Middle frontal gyrus (tissue), 1 donor: ENCODE measurements around the gene EXO1.
"Not testable (repeated sequence)": the region's sequence is repeated elsewhere in the genome, so short reads cannot be mapped to it uniquely, and the experiment has no call there.

Experiments
- DNase-seq: peaks from one replicate; pipeline ENCODE4 v3.0.0-alpha.2; 2015; ENCODE audit warnings: low spot score; ENCODE audit errors: extremely low spot score

The EXO1 gene

DNA sequence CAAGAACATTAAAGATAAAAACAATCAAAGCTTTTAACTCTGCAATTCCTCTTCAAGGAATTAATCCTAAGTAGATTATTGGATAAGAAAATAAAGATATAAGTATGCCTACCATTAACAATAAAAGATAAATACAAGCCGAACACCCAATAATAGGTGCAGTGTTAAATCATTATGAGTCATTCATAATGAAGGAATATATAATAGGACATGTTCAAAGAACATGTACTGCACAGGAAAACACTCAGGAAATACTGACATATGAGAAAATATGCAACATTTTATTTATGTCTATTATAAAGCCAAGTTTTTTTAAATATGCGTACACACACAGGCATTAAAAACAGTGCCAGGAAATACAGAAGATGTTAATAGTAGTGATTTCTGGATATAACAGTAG, 11.1 kb upstream of the EXO1 start:
- no peak for DNase-seq

DNA sequence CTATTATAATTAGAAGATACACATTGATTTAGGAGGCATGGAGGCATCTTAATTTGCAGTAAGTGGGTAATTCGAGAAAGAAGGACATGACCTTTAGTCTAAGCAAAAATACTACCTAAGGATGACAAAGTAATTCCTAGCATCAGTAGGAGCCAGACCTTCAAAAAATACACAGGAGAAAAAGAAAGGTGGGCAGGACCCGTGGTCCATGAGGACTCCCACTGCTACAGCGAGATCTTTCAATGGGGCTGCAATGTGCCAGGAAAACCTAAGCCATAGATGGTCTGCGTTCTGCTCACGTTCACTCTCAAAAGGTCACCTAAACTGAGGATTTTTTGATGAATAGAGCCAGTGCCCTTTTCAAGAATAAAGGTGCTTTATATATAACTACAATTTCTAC, 10.6 kb upstream of the EXO1 start:
- DNase-seq = no peak

DNA sequence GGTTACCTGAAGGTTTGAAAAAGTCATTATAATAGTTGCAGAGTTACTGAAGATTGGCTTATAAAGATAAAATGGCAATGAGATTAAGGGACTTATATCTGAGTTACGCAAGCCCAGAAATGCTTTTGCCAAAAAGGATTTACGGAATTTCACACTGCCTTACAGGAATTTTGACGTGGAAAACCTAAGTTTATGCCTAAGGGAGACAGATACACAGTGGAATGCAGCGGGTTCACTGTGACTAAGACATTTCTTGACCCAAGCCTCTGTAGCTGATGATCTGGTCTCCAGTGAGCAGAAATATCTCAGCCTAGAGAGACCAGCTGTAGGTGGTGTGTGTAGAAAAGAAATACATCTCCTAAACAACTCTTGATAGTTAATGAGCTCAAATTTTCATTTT, 10.1 kb upstream of the EXO1 start:
- DNase-seq = no peak

DNA sequence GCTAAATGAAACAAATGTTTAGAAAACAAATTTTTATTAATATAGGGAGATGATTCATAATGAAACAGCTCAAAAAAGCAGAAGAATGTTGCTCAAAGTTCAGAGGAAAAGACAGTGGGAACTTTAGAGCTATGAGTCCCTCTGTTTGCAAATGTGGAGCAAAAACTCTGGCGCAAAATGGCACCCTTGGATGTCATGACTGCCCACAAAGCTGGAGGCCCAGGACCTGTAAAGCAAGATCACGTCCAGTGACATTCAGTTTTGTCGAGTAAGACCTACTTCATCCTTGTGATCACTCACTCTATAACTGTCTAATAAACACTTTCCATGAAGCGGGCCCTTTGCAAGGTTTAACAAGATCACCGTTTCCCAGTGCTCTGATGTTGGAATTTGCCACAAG, 9.1 kb upstream of the EXO1 start:
- no peak for DNase-seq

DNA sequence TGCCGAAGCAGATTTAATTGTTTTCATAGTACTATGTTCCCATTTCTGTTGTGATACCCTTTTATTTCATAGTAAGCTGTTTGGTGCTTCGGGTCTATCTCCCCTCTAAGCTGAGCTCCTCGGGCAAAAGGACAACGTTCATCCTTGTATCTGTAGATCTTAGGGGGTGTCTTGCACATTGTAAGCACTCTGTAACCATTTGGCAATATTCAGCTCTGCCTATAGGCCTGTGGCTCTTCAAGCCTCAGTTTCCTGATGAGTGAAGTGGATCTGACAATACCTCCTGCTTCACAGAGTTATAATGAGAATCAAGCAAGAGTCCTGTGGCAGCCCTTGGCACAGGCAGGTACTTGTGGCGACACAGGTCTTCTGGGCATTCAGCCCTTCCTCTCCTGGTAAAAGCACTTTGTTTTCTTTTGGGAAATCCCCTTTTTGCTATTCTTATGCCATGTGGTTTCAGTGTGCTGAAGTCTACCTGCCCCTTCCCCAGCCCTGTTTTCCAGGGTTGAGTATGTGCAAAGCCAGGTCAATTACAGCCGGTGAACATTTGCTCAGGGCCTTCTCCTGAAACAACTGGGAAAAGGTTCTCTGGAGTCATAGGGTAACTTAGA, 8.5 kb upstream of the EXO1 start:
- DNase-seq = no peak

DNA sequence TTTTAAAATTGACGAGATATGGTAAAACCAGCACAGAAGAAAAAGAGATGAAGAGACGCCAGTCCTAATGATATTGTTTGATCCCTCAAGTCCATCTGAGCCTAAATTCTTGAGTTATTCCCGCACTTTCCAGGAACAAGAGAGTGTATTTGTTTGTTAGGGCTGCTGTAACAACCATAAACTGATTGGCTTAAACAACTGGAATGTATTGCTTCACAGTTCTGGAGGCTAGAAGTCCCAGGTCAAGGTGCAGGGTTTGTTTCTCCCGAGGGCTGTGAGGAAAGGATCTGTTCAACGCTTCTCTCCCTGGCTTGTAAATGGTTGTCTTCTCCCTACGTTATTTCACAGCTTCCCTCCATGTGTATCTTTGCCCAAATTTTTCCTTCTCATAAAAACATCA, 7.8 kb upstream of the EXO1 start:
- no peak for DNase-seq

DNA sequence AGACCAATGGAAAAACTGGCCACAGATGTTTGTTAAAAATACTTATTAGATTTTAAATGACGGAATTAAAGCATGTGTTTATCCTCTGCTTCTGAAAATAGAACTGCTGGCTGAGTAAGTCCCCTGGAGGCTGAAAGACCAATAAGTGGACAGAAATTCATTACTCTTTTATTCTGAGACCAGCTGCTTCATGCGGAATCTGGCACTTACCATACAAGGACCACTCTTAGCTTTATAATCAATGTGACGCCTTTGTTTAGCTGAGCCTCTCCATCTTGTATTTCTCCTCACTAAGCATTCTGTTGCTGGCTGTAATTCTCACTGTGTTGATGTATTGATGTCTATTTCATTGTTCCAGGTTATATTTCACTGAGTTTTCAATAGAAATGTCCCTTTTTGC, 6.3 kb upstream of the EXO1 start:
- DNase-seq = no peak

DNA sequence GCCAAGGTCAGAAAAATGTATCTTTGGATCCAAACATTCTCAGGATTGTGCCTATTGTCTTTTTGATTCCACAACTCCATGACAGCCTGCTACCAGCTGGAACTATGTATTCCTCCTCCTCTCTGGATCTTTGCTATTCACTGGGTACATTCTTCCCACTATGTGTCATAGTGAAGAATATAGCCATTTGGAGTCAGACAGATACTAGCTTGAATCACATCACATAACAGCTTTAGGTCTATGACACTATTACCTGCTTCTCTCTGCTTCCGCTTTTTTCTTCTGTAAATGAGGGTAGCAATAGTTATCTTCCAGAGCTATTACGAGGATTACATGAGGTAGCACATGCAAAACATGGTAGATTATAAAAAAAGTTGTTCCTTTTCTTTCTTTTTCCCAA, 5.4 kb upstream of the EXO1 start:
- no peak for DNase-seq

DNA sequence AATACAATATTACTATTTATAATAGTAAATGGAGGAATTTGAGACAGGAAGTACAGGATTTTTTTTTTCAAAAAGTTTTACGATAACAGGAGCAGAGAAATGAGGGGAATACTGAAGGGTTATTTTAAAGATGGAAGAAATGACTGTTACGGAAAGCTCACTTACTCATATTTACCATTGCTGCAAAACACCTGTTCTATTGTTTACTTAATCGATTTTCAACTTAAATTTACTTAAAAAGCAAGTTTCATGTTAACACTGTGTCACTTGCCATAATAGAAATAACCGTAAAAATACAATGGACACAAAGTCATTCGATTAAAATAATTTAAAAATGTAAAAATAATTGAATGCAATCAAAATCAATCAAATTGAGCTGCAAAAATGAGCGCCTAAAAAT, 3.4 kb upstream of the EXO1 start:
- no peak for DNase-seq

DNA sequence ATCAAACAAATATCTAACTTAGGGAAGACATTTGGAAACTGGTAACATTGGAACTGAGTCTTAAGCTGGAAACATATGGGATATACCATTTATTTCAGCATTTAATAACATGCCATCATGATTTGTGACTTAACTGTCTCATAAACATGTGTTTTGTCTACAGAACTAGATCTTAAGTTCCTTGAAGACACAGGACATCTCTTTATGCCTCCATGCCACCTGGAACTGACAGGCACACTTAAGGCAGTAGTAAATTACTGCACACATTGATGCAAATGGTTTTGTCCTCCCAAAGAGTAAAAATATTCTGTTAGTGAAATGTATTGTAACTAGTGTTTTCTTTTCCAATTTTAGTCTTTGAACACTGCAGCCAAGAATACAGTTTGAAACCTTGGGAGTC, 1.6 kb upstream of the EXO1 start:
- DNase-seq = no peak

DNA sequence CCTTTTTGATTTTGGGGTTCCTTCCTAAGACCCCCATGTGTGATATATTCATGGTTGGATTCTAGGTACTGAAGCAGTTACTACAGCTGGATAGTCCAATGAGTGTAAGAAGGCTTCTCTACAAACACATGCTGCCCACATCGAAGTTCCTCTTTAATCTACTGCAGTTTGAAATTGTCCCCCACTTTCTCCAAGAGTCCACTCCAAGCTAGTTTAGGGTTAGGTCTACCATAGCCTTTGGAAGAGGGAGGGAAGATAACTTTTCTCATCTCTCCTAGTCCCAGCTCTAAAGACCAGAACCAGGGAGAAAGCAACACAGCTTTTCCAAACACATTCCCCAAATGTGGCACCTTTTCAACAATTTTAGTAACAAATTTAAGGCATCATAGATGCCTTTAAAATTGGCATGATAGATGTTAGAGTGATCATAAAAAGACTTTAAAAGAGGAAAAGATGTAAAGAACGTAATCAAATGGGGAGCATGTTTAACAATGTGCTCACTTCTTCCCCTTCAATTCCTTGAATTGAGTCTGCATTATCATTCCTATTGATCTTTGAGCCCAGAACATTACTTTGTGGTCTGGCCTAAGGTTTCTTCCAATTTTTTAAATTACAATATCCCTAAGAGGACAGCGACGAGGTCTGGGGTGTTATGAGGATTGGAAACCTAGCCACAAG, 1.0 kb upstream of the EXO1 start:
- no peak for DNase-seq

DNA sequence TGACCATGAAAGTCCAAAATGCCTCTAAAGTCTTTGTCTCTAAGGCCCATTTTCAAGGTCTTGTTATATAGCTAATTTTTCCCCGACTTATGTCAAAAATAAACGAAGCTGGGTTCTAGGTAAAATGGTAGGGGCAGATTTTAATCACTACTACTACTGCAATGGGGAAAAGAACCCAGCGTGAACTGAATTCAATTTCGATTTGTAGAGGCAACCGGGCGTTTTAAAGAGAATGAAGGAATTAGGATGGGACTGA, 536 bp upstream of the EXO1 start:
- no peak for DNase-seq

DNA sequence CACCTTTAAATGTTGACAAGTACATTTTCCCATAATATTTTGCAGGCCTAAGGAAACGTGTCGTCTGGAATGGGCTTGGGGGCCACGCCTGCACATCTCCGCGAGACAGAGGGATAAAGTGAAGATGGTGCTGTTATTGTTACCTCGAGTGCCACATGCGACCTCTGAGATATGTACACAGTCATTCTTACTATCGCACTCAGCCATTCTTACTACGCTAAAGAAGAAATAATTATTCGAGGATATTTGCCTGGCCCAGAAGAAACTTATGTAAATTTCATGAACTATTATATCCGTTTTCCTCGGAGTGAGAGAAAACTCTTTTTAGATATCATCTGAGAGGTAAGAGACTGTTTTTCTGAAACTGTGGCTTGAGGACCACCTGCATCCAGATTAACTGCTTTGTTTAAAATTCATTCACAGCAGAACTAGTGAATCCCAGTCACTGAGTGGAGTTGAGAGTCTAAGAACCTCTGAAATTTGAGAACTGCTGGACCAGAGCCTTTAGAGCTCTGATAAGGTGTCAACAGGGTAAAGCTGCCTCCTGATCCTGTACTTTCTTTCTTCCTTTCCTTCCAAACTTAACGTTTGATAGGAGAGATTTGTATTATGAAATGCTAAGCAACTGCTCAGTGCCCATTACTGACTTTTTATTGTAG, 811 bp downstream of the EXO1 start:
- DNase-seq = no peak

DNA sequence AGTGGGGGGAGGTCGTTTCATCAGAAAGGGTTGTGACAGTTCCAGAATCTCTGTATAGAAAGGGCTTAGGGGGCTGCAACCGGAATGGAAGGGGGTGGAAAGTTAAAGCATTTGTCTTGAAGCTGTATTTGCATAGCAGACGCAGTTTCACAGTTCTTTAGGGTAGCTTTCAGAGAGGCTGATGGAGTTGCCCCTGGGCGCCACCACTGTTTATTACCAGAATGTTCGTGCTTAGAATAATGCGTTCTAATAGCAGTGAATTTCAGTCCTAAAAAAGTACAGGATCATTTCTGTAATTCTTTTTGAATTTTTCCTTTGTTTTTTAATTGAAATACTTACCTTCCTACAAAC, 1.3 kb downstream of the EXO1 start:
- no peak for DNase-seq

DNA sequence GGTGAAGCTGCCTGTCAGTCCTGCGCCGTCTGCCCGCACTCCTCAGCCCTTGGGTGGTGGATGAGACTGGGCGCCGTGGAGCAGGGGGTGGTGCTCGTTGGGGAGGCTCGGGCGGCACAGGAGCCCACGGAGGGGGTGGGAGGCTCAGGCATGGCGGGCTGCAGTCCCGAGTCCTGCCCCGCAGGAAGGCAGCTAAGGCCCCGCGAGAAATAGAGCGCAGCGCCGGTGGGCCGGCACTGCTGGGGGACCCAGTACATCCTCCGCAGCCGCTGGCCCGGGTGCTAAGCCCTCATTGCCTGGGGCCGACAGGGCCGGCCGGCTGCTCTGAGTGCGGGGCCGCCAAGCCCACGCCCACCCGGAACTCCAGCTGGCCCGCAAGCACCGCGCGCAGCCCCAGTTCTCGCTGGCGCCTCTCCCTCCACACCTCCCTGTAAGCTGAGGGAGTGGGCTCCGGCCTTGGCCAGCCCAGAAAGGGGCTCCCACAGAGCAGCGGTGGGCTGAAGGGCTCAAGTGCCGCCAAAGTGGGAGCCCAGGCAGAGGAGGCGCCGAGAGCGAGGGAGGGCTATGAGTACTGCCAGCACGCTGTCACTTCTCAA, 7.6 kb downstream of the EXO1 start:
- not testable (repeated sequence) for DNase-seq

DNA sequence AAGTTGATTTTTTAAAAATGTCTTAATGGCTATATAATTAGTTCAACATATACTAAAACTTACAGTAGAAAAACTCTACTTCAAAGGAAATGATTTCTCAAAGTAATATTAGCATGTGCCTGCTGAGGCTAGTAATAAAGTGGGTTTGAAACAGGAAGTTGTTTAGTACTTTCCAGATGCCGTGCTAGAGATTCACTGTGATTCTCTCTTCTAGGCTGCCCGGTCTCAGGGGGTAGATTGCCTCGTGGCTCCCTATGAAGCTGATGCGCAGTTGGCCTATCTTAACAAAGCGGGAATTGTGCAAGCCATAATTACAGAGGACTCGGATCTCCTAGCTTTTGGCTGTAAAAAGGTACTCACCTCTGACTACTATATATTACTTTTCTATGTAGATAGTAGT, 9.1 kb downstream of the EXO1 start:
- no peak for DNase-seq

DNA sequence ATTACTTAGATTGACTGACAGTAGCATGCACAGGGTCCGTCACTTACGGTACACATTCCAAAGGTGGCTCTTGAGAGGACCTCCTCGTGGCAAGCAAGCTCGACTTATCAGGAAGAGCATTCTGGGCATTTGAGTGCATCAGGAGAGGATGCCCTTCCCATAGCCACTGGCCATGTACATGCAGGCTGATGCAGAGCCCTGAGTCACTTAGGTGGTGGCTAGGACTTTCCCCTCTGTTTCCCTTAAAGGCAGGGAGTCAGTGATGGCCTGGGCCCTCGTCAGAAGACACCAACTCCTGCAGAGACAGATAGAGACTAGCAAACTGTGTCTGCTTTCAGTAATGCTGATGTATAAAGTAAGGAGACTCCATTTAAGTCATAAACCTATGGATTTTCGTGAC, 12.9 kb downstream of the EXO1 start:
- no peak for DNase-seq

DNA sequence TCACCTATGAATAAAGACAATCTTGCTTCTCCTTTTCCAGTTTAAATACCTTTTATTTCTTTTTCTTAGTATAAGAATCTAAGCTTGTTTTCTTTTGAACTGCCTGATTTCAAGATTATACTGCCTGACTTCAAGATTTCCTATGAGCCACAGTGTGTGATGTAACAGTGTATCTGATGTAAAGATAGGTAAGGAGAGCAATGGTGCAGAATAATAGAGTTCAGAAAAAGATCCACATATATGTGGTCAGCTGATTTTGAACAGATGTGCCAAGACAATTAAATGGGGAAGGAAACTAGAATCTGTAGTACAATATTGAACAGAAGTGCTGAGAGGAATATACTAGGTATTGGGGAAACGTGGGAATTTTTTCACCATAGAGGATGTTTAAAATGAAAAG, 21.0 kb downstream of the EXO1 start:
- DNase-seq = no peak

DNA sequence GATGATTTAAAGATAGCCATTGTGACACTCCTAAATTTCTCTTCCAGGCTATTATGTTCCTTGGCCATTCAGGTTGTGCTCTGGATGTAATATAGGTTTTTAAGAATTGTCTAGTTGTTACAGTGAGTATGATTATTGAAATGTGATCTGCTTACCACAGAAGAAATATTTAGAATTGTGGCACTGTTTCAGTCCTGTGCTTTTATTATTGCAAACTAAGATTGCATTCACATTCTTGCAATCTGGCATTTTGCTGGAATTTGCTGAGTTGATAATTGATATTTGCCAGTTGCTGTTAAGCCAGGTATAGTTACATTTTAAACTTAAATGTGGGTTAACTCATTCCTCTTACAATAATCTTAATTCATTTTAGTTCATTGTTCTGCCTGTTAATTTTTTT, 22.3 kb downstream of the EXO1 start:
- no peak for DNase-seq

DNA sequence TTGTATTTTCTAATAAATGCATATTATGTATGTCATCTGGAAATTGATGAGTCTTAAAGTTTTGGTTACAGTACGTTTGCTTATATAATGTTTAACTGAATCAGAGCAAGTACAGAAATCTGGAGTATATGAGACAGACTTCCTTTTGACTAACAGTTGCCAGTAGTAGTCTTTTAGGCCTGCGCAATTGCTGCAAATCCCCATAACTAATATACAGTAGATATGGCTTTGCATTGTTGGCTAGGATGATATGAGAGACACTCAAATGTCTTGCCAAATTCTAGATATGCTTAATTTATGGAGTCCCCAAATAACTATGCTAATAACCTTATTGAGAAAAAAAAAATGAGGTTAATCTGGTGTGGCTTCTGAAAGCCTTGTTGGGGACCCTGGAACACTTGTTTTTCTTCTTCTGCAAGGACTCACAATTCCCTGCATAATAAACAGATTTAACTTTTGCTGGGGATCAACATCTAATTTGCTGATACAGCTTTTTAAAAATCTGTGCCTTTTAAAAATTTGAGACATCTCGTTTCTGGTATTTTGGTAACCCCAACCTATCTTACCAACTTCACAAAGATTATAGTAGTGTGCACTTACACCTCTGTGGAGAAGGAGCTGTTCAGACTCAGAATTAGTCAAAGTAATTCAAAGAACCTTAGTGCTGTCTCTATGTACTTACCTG, 22.9 kb downstream of the EXO1 start:
- no peak for DNase-seq

DNA sequence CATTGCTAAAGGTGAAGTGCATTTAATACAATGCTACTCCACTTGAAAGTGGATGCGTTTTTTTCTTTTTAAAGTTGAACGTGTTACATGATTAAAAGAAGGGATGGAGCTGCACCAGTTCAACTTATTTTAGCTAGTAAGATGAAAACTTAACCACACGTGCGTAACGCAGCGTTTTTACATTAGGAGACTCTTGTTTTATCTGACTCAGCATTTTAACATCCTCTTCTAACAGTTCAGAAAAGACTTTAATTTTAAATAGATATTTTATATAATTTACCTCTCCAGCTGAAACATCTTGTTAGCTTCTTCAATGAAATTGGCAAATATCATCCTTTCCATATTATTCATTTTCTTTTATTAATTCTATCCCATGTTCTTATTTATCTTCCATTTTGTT, 33.4 kb downstream of the EXO1 start:
- DNase-seq = no peak

DNA sequence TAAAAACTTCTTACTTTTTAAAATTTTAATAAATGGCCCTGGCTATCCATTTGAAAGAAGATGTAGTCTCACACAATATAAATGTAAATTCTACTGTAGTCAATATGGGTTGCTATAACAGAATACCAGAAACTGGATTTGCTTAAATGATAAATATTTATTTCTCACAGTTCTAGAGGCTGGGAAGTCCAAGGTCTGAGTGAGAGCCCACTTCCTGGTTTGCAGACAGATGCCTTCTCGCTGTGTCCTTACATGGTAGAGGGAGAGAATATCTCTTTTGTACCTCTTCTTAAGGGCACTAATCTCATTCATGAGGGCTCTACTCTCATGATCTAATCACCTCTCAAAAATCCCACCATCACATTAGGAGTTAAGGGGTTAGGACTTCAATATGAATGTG, 35.2 kb downstream of the EXO1 start:
- DNase-seq = no peak

DNA sequence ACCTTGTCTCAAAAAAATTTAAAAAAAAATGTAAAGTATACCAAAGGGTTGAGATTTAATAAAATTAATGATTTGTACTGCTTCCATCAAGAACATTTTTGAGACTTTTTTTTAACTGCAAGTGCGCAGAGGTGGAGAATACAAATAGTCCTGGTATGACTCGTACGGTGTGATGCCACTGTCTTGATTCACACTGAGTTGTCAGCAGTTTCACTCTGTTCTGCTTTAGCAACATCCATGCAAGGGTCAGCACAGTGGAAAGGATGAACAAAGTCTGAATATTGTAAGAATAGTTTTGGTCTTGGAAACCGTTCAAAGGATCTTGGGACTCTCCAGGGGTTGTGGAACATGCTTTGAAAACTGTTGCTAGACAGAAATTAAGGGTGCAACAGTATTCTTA, 40.2 kb downstream of the EXO1 start:
- no peak for DNase-seq
